ENCODE data around the gene SLFNL1. TPM values are rescaled to one million over a fixed set of nuclear protein-coding genes. Genes with fewer than 3 reads are reported as not detected.

SLFNL1 gene
- 1 to 10 TPM in 2 of 4 donors, under 1 TPM in 2; 0.44 to 1.7 (median 0.92) TPM for total RNA-seq

GRCh38 chr1:41021526-41022308 is at the start of gene SLFNL1:
TSS of gene SLFNL1 (minus strand) at chr1:41021725. CDS start at chr1:41020660, 1,065 bp downstream.
- DNase-seq: no peak
- intact Hi-C loops (cut with DNase I): no loop called here
- peak within 1 kb of the TSS in 2 of 3 donors; percentile 43 to 57 for H3K27ac ChIP-seq
- H3K36me3 ChIP-seq: no peaks in the 10 kb centered on the region
- no peaks in the 10 kb centered on the region for H3K9me3 ChIP-seq
- 69 to 84% methylated on average over 7 to 9 of the region's 12 CpGs for WGBS, 2 donors
- H3K4me1 ChIP-seq: peaks cover 10 to 24% of the 10 kb centered on the region in 2 donors
- no peaks in the 10 kb centered on the region for H3K27me3 ChIP-seq
- no peak within 1 kb of the TSS for H3K4me3 ChIP-seq (replicated peaks in 1 of 3)
- TF ChIP-seq CTCF (IDR thresholded peaks at IDR 0.05): no peak
- no peak for TF ChIP-seq POLR2A (IDR thresholded peaks at IDR 0.05)

GRCh38 chr1:41056907-41057306 is 35.4 kb upstream of the SLFNL1 start:
- no peak overlapping the region for H3K27ac ChIP-seq
- H3K36me3 ChIP-seq: peaks cover 4 to 12% of the 10 kb centered on the region in 2 donors
- intact Hi-C loops (cut with DNase I): no loop called here
- no peaks in the 10 kb centered on the region for H3K4me1 ChIP-seq
- H3K4me3 ChIP-seq (replicated peaks in 1 of 3): no peak overlapping the region
- DNase-seq: no peak
- TF ChIP-seq CTCF (IDR thresholded peaks at IDR 0.05): no peak
- TF ChIP-seq POLR2A (IDR thresholded peaks at IDR 0.05): no peak
- H3K27me3 ChIP-seq: no peaks in the 10 kb centered on the region
- WGBS, 2 donors: 94% methylated on average over 5 of the region's 5 CpGs
- no peaks in the 10 kb centered on the region for H3K9me3 ChIP-seq

GRCh38 chr1:41053316-41053715 is 31.8 kb upstream of the SLFNL1 start:
- Histone ChIP-seq H3K27ac (no peak overlapping the region), H3K4me1 (no peaks in the 10 kb centered on the region), H3K27me3 (no peaks in the 10 kb centered on the region), H3K4me3 (replicated peaks in 1 of 3) (no peak overlapping the region), H3K36me3 (peaks cover 0 to 15% of the 10 kb centered on the region in 2 donors), H3K9me3 (no peaks in the 10 kb centered on the region)
- TF ChIP-seq POLR2A (IDR thresholded peaks at IDR 0.05): no peak
- no peak for TF ChIP-seq CTCF (IDR thresholded peaks at IDR 0.05)
- intact Hi-C loops (cut with DNase I): no loop called here
- 82 to 83% methylated on average over 2 of the region's 2 CpGs for WGBS, 2 donors
- no peak for DNase-seq

DNA sequence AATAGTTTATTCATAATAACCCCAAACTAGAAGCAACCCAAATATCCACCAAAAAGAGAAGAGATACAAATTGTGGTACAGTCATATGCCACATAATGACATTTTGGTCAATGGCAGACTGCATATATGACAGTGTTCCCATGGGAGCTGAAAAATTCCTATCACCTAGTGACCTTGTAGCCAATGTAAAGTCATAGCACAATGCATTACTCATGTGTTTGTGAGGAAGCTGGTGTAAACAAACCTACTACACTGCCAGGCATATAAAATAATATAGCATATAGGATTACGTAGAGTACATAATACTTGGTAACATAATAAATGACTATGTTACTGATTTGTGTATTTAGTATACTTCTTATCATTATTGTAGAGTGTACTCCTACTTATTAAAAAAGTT is 29.5 kb upstream of the SLFNL1 start:
- no peaks in the 10 kb centered on the region for H3K27me3 ChIP-seq
- no peak for DNase-seq
- no peak overlapping the region for H3K27ac ChIP-seq
- intact Hi-C loops (cut with DNase I): no loop called here
- H3K4me3 ChIP-seq (replicated peaks in 1 of 3): no peak overlapping the region
- peaks cover 0 to 3% of the 10 kb centered on the region in 2 donors for H3K4me1 ChIP-seq
- peaks cover 0 to 17% of the 10 kb centered on the region in 2 donors for H3K36me3 ChIP-seq
- WGBS, 2 donors: 97% methylated on average over 1 of the region's 1 CpG
- TF ChIP-seq POLR2A (IDR thresholded peaks at IDR 0.05) (no peak), CTCF (IDR thresholded peaks at IDR 0.05) (no peak)
- H3K9me3 ChIP-seq: no peaks in the 10 kb centered on the region

DNA sequence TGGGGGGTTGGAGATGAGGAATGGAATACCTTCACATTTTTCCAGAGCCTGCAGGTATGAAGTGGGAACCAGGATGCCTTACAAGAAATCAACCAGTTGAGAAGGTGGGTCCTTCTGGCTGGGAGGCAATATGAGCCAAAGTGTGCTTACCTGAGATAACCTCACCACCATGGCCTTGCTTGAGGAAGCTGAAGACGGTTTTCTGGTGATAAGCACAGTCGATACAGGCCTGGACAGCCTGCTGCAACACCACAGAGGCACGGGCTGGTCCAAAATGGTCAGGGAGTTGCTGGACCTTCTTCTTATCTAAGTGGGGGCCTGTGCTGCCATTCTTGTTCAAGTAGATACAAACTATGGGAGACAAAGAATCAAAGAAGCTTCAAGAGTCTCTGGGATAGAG is 27.0 kb upstream of the SLFNL1 start:
- intact Hi-C loops (cut with DNase I): no loop called here
- Histone ChIP-seq H3K4me3 (replicated peaks in 1 of 3) (no peak overlapping the region), H3K27ac (no peak overlapping the region), H3K36me3 (peaks cover 5 to 12% of the 10 kb centered on the region in 2 donors), H3K4me1 (peaks cover 3 to 4% of the 10 kb centered on the region in 2 donors), H3K27me3 (no peaks in the 10 kb centered on the region), H3K9me3 (no peaks in the 10 kb centered on the region)
- no peak for DNase-seq
- 96 to 98% methylated on average over 3 of the region's 3 CpGs for WGBS, 2 donors
- TF ChIP-seq CTCF (IDR thresholded peaks at IDR 0.05): no peak
- TF ChIP-seq POLR2A (IDR thresholded peaks at IDR 0.05): no peak
